HepG2 (cell line): ENCODE measurements around the gene PPFIA4. TPM values are rescaled to one million over a fixed set of nuclear protein-coding genes. Genes with fewer than 3 reads are reported as not detected.

Source experiments
- ATAC-seq: fragments of 200-7000 bp; cut with Tn5 transposase; 3 replicates; pipeline ENCODE4 v1.9.1; 2020; ENCODE audit warnings: mild to moderate bottlenecking, moderate library complexity
- BruUV-seq: library from RNA; stranded (reverse); fragments of 400-500 nt; replicated peaks from 2 replicates; lab custom pipeline; 2021; lab: Mats Ljungman, UMichigan
- CTCF ChIA-PET: fragments of 300-600 bp; formaldehyde crosslinking; extraction: SDS; loops from one replicate; lab custom pipeline; 2021; ENCODE audit warnings: low total read pairs, inconsistent platforms, low intra/inter-chr PET ratio; lab: Yijun Ruan, JAX
- POLR2A ChIA-PET: fragments of 350-600 bp; sonication (Branson Sonifier 250); formaldehyde crosslinking; loops from one replicate; lab custom pipeline; 2020; ENCODE audit warnings: antibody characterized with exemption, inconsistent platforms; lab: Yijun Ruan, JAX
- DNase-seq: peaks from one replicate; pipeline ENCODE4 v3.0.0-alpha.2; 2015; ENCODE audit warnings: low spot score
- FAIRE-seq: peaks from 3 replicates; lab custom pipeline; 2011; peaks lifted over from hg19 to GRCh38; lab: Jason Lieb, UNC
- H2AFZ ChIP-seq: one replicate; pipeline ENCODE4 v1.6.1; 2011; ENCODE audit warnings: low read length, inconsistent platforms
- H3K27ac ChIP-seq: fragments of 300-600 bp; 3 replicates; pipeline ENCODE4 v1.8.0; 2011; ENCODE audit warnings: mixed run types, mild to moderate bottlenecking, mixed read lengths, low read length, inconsistent platforms; ENCODE audit not compliant: insufficient read depth; ENCODE audit errors: extremely low read length
- H3K27me3 ChIP-seq, 2 experiments: fragments of 200-600 bp in 1 of 2; 2 replicates in 1 of 2; 3 replicates in 1 of 2; pipeline versions ENCODE4 v1.6.0 to v1.8.0; 2011; ENCODE audit warnings: low read length in 2 of 2, mild to moderate bottlenecking in 2 of 2, moderate library complexity in 2 of 2, inconsistent platforms in 1 of 2; ENCODE audit not compliant: insufficient read depth in 2 of 2, control insufficient read depth in 1 of 2
- H3K36me3 ChIP-seq, 2 experiments: fragments of 200-600 bp in 1 of 2; replicated peaks in 1 of 2; 2 replicates in 1 of 2; 3 replicates in 1 of 2; pipeline versions ENCODE4 v1.5.1 to v1.8.0; 2011; ENCODE audit warnings: low read length in 2 of 2, inconsistent platforms in 1 of 2; ENCODE audit not compliant: insufficient read depth in 2 of 2, control insufficient read depth in 1 of 2
- H3K4me1 ChIP-seq: 2 replicates; pipeline ENCODE4 v1.5.1; 2012; ENCODE audit warnings: low read length, inconsistent platforms; ENCODE audit not compliant: insufficient read depth
- H3K4me2 ChIP-seq: 2 replicates; pipeline ENCODE4 v1.6.0; 2011; ENCODE audit warnings: low read depth, low read length, inconsistent platforms
- H3K4me3 ChIP-seq, 3 experiments: fragments of 200-600 bp in 1 of 3; sonication (generic), shearing (Covaris generic) in 1 of 3; replicated peaks in 1 of 3; 2 replicates each; pipeline ENCODE4 v1.5.1; 2011 to 2016; ENCODE audit warnings: low read length in 3 of 3, inconsistent platforms in 2 of 3, low read depth in 2 of 3, mild to moderate bottlenecking in 2 of 3, control low read depth in 1 of 3, mixed read lengths in 1 of 3; ENCODE audit not compliant: insufficient read depth in 1 of 3
- H3K79me2 ChIP-seq: one replicate; pipeline ENCODE4 v1.6.1; 2011; ENCODE audit warnings: low read length, inconsistent platforms; ENCODE audit not compliant: insufficient read depth
- H3K9ac ChIP-seq: 2 replicates; pipeline ENCODE4 v1.6.0; 2011; ENCODE audit warnings: mild to moderate bottlenecking, low read depth, low read length, inconsistent platforms; ENCODE audit not compliant: insufficient read depth
- H3K9me3 ChIP-seq: 2 replicates; pipeline ENCODE4 v1.5.1; 2012; ENCODE audit warnings: mild to moderate bottlenecking, low read length
- H4K20me1 ChIP-seq: 2 replicates; pipeline ENCODE4 v1.6.0; 2011; ENCODE audit warnings: inconsistent platforms, mild to moderate bottlenecking, low read length, moderate library complexity; ENCODE audit not compliant: insufficient read depth
- HMG20A ChIP-seq: IDR thresholded peaks from 2 replicates; pipeline ENCODE4 v1.6.1; 2016; ENCODE audit warnings: borderline replicate concordance
- MYC ChIP-seq: sonication (generic); formaldehyde crosslinking; IDR thresholded peaks from 2 replicates; pipeline ENCODE4 v1.9.0; 2021; ENCODE audit warnings: missing genetic modification reagents, borderline replicate concordance
- PLRG1 ChIP-seq: fragments of 450-650 bp; conservative IDR thresholded peaks from 2 replicates; pipeline ENCODE4 v1.6.1; 2016
- RAD21 ChIP-seq: fragments of 450-650 bp; formaldehyde crosslinking; IDR thresholded peaks from 2 replicates; pipeline ENCODE4 v1.5.0; 2020; ENCODE audit warnings: mild to moderate bottlenecking
- ZNF510 ChIP-seq: sonication (generic); formaldehyde crosslinking; IDR thresholded peaks from 2 replicates; pipeline ENCODE4 v1.4.0; 2020; ENCODE audit warnings: low read depth, mild to moderate bottlenecking, missing genetic modification reagents
- ZNF547 ChIP-seq: sonication (generic); formaldehyde crosslinking; IDR thresholded peaks from 2 replicates; pipeline ENCODE4 v1.5.1; 2020; ENCODE audit warnings: mild to moderate bottlenecking, missing genetic modification reagents
- ZNF746 ChIP-seq: sonication (generic); formaldehyde crosslinking; IDR thresholded peaks from 2 replicates; pipeline ENCODE4 v1.8.0; 2022; ENCODE audit warnings: mild to moderate bottlenecking, missing genetic modification reagents
- ZNF776 ChIP-seq: sonication (generic); formaldehyde crosslinking; IDR thresholded peaks from 2 replicates; pipeline ENCODE4 v1.4.0; 2020; ENCODE audit warnings: mild to moderate bottlenecking, missing genetic modification reagents
- ZNF841 ChIP-seq: sonication (generic); formaldehyde crosslinking; IDR thresholded peaks from 2 replicates; pipeline ENCODE4 v1.8.1; 2023; ENCODE audit warnings: missing genetic modification reagents, borderline replicate concordance
- WGBS: methylation state at CpG from one replicate; pipeline ENCODE4 v1.1.6; 2017; ENCODE audit warnings: low lambda C conversion rate; 5-methylcytosine and 5-hydroxymethylcytosine counted together
- in situ Hi-C: cut with HindIII; loops from 2 replicates; pipeline ENCODE4 v1.10.0; 2017; ENCODE audit warnings: low pct_unique_long_range_greater_than_20kb; ENCODE audit not compliant: extremely low pct_ligation_motif_present
- intact Hi-C: fragments of 100-400 bp; cut with micrococcal nuclease; formaldehyde crosslinking; loops from one replicate; pipeline ENCODE4 v1.10.0; 2022; ENCODE audit not compliant: unreplicated experiment
- polyA plus RNA-seq, 8 experiments: library from polyadenylated mRNA; depleted of rRNA in 3 of 8; stranded (reverse) in 7 of 8; unstranded in 1 of 8; fragments of >200 nt; fragmentation: Illumina TruSeq in 4 of 8; extraction: Trizol in 4 of 8; gene quantifications; 2 replicates each; pipeline versions ENCODE4 v1.2.1 to v1.2.3, GENCODE V29; 2011 to 2016; ENCODE audit warnings: low read depth in 4 of 8, missing spikeins in 1 of 8, mixed read lengths in 1 of 8; ENCODE audit not compliant: insufficient read depth in 1 of 8
- total RNA-seq, 5 experiments: library from RNA; depleted of rRNA; stranded (reverse); fragments of >200 nt; fragmentation: Illumina TruSeq; extraction: Trizol; gene quantifications; 2 replicates each; pipeline ENCODE4 v1.2.3, GENCODE V29; 2016; ENCODE audit warnings: low read depth in 1 of 5
- TF ChIP-seq, protein P1 (sequence below): sonication (generic); formaldehyde crosslinking; IDR thresholded peaks from 2 replicates; pipeline ENCODE4 v1.8.1; 2023; ENCODE audit warnings: mild to moderate bottlenecking, missing genetic modification reagents
- TF ChIP-seq, protein P2 (sequence below): sonication (generic); formaldehyde crosslinking; IDR thresholded peaks from 2 replicates; pipeline ENCODE4 v1.4.0; 2020; ENCODE audit warnings: missing genetic modification reagents
- TF ChIP-seq, protein P3 (sequence below): IDR thresholded peaks from 2 replicates; pipeline ENCODE4 v1.6.1; 2018; ENCODE audit warnings: missing genetic modification reagents
- TF ChIP-seq, protein P4 (sequence below): sonication (generic); formaldehyde crosslinking; IDR thresholded peaks from 2 replicates; pipeline ENCODE4 v1.4.0; 2020; ENCODE audit warnings: missing genetic modification reagents
- TF ChIP-seq, protein P5 (sequence below): sonication (generic); formaldehyde crosslinking; IDR thresholded peaks from 2 replicates; pipeline ENCODE4 v1.8.1; 2022; ENCODE audit warnings: low read depth, mild to moderate bottlenecking, missing genetic modification reagents

The PPFIA4 gene
- total and polyA plus RNA-seq, 2 of the 13 experiments (the other 11 are each of a cell fraction or from before 2014, with no cell fraction given): 6.4 TPM; not detected in 1

DNA sequence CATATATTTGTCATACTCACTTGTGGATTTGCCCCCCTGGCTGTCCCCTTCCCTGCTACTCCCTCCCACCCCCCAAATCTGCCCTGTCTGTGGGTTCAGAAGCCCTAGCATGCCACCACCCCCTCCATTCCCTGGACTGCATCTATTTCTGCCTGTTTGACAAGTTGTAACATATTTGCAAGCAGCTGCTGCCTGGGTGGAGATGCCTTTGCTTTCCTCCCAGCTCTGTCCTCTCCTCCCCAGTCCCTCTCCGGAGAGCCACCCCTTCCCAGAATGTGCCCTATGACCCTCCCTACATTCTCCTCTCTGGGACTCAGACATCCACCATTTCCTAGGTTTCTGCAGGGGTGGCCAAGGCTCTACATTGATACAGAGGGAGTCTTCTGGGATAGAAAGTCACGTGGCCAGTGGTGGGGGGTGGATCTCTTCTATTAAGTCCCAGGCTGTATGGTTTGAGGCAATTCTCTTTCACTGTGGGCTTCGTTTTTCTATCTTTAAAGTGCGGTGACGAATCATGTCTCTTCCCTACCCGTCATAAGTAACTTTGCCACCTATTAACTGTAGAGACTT is 65.6 kb downstream of the PPFIA4 start (continued):
- no peak for TF ChIP-seq ZNF776 (CRISPR knock-in tag)
- no peak for TF ChIP-seq ZNF841 (CRISPR knock-in tag)
- no peak for TF ChIP-seq ZNF746 (CRISPR knock-in tag)
- no peak for TF ChIP-seq HMG20A (CRISPR knock-in tag)
- TF ChIP-seq, protein P1, sequence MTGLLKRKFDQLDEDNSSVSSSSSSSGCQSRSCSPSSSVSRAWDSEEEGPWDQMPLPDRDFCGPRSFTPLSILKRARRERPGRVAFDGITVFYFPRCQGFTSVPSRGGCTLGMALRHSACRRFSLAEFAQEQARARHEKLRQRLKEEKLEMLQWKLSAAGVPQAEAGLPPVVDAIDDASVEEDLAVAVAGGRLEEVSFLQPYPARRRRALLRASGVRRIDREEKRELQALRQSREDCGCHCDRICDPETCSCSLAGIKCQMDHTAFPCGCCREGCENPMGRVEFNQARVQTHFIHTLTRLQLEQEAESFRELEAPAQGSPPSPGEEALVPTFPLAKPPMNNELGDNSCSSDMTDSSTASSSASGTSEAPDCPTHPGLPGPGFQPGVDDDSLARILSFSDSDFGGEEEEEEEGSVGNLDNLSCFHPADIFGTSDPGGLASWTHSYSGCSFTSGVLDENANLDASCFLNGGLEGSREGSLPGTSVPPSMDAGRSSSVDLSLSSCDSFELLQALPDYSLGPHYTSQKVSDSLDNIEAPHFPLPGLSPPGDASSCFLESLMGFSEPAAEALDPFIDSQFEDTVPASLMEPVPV (CRISPR knock-in tag): no peak

DNA sequence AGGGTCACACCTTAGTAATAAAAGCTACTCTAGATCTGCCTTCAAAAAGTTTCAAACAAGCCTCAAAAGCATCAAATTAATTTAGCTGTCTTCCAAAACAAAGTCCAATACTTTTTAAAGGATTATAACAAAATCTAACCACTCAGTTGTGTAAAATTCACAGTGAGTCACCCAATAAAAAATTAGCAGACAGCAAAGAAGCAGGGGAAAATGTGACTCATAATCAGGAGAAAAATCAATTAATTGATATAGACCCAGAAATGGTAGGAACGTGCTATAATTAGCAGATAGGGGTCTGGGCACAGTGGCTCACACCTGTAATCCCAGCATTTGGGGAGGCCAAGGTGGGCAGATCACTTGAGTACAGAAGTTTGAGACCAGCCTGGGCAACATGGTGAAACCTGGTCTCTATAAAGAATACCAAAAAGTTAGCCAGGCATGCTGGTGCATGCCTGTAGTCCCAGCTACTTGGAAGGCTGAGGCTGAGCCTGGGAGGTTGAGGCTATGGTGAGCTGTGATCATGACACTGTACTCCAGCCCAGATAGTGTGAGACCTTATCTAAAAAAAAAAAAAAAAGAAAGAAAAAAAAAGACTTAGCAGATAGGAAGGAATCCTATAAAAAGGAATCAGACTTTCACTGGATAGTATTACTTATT is 67.6 kb downstream of the PPFIA4 start:
- POLR2A ChIA-PET: no interaction called here
- in situ Hi-C loops (no loop called here), intact Hi-C loops (no loop called here)
- Histone ChIP-seq H3K4me2 (no peak overlapping the region), H3K27me3 (peaks cover 0 to 3% of the 10 kb centered on the region in 2 experiments; a peak in 2 of 5 replicates), H3K27ac (no peak overlapping the region), H3K9ac (no peak overlapping the region), H3K4me3 (no peak overlapping the region), H3K9me3 (peaks cover 13% of the 10 kb centered on the region; the same call in 1 of the 2 replicates), H2AFZ (no peak overlapping the region), H3K36me3 (no peaks in the 10 kb centered on the region), H3K4me1 (no peaks in the 10 kb centered on the region), H4K20me1 (no peaks in the 10 kb centered on the region), H3K79me2 (no peaks in the 10 kb centered on the region)
- no peak for FAIRE-seq
- CTCF ChIA-PET: no interaction called here
- DNase-seq: no peak
- BruUV-seq: no TSS peak
- 4% methylated on average over 1 of the region's 1 CpG for WGBS
- no peak for ATAC-seq
- TF ChIP-seq MYC (CRISPR knock-in tag) (no peak), ZNF547 (CRISPR knock-in tag) (no peak), PLRG1 (no peak), ZNF510 (CRISPR knock-in tag) (no peak), RAD21 (CRISPR knock-in tag) (no peak)
- TF ChIP-seq, protein P2, sequence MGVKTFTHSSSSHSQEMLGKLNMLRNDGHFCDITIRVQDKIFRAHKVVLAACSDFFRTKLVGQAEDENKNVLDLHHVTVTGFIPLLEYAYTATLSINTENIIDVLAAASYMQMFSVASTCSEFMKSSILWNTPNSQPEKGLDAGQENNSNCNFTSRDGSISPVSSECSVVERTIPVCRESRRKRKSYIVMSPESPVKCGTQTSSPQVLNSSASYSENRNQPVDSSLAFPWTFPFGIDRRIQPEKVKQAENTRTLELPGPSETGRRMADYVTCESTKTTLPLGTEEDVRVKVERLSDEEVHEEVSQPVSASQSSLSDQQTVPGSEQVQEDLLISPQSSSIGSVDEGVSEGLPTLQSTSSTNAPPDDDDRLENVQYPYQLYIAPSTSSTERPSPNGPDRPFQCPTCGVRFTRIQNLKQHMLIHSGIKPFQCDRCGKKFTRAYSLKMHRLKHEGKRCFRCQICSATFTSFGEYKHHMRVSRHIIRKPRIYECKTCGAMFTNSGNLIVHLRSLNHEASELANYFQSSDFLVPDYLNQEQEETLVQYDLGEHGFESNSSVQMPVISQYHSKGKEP (CRISPR knock-in tag): no peak
- TF ChIP-seq, protein P3, sequence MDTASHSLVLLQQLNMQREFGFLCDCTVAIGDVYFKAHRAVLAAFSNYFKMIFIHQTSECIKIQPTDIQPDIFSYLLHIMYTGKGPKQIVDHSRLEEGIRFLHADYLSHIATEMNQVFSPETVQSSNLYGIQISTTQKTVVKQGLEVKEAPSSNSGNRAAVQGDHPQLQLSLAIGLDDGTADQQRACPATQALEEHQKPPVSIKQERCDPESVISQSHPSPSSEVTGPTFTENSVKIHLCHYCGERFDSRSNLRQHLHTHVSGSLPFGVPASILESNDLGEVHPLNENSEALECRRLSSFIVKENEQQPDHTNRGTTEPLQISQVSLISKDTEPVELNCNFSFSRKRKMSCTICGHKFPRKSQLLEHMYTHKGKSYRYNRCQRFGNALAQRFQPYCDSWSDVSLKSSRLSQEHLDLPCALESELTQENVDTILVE: no peak
- TF ChIP-seq, protein P4, sequence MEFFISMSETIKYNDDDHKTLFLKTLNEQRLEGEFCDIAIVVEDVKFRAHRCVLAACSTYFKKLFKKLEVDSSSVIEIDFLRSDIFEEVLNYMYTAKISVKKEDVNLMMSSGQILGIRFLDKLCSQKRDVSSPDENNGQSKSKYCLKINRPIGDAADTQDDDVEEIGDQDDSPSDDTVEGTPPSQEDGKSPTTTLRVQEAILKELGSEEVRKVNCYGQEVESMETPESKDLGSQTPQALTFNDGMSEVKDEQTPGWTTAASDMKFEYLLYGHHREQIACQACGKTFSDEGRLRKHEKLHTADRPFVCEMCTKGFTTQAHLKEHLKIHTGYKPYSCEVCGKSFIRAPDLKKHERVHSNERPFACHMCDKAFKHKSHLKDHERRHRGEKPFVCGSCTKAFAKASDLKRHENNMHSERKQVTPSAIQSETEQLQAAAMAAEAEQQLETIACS: no peak
- TF ChIP-seq, protein P5, sequence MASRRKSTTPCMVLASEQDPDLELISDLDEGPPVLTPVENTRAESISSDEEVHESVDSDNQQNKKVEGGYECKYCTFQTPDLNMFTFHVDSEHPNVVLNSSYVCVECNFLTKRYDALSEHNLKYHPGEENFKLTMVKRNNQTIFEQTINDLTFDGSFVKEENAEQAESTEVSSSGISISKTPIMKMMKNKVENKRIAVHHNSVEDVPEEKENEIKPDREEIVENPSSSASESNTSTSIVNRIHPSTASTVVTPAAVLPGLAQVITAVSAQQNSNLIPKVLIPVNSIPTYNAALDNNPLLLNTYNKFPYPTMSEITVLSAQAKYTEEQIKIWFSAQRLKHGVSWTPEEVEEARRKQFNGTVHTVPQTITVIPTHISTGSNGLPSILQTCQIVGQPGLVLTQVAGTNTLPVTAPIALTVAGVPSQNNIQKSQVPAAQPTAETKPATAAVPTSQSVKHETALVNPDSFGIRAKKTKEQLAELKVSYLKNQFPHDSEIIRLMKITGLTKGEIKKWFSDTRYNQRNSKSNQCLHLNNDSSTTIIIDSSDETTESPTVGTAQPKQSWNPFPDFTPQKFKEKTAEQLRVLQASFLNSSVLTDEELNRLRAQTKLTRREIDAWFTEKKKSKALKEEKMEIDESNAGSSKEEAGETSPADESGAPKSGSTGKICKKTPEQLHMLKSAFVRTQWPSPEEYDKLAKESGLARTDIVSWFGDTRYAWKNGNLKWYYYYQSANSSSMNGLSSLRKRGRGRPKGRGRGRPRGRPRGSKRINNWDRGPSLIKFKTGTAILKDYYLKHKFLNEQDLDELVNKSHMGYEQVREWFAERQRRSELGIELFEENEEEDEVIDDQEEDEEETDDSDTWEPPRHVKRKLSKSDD: no peak
